MCF 10A (cell line): ENCODE data around the gene ZDHHC8. TPM values are rescaled to one million over a fixed set of nuclear protein-coding genes. Genes with fewer than 3 reads are reported as not detected.

Experiments used
- BruUV-seq: library from RNA; stranded (reverse); fragments of 400-500 nt; replicated peaks from 2 replicates; lab custom pipeline; 2021; lab: Mats Ljungman, UMichigan
- CTCF ChIA-PET: fragments of 300-600 bp; sonication (Branson Sonifier 250); formaldehyde crosslinking; extraction: SDS; loops from one replicate; lab custom pipeline; 2021; ENCODE audit warnings: antibody characterized with exemption, inconsistent platforms; lab: Yijun Ruan, JAX
- POLR2A ChIA-PET: fragments of 300-600, 350-650 bp; sonication (Branson Sonifier 250); formaldehyde crosslinking; extraction: SDS; loops from one replicate; lab custom pipeline; 2020; ENCODE audit warnings: antibody characterized with exemption, inconsistent platforms; lab: Yijun Ruan, JAX
- DNase-seq: peaks from one replicate; pipeline ENCODE4 v3.0.0-alpha.2; 2018; ENCODE audit not compliant: unreplicated experiment
- H3K27ac Mint-ChIP-seq: one replicate; pipeline ENCODE4 v1.8.0; 2022; ENCODE audit warnings: mild to moderate bottlenecking, low read depth, mixed read lengths; ENCODE audit not compliant: unreplicated experiment
- H3K27me3 Mint-ChIP-seq: one replicate; pipeline ENCODE4 v1.8.0; 2022; ENCODE audit warnings: mixed read lengths; ENCODE audit not compliant: insufficient read depth, unreplicated experiment
- H3K36me3 Mint-ChIP-seq: one replicate; pipeline ENCODE4 v1.8.0; 2022; ENCODE audit warnings: mild to moderate bottlenecking, moderate library complexity, mixed read lengths; ENCODE audit not compliant: insufficient read depth, unreplicated experiment
- H3K4me1 Mint-ChIP-seq: one replicate; pipeline ENCODE4 v1.8.0; 2022; ENCODE audit warnings: mixed read lengths; ENCODE audit not compliant: insufficient read depth, unreplicated experiment
- H3K4me3 Mint-ChIP-seq: one replicate; pipeline ENCODE4 v1.8.0; 2022; ENCODE audit warnings: mild to moderate bottlenecking, moderate library complexity, mixed read lengths; ENCODE audit not compliant: unreplicated experiment
- H3K9me3 Mint-ChIP-seq: one replicate; pipeline ENCODE4 v1.8.0; 2022; ENCODE audit warnings: mixed read lengths; ENCODE audit not compliant: unreplicated experiment
- intact Hi-C: fragments of 100-400 bp; cut with micrococcal nuclease; formaldehyde crosslinking; loops from 2 replicates; pipeline ENCODE4 v1.14.1; 2022
- total RNA-seq: library from RNA; stranded (reverse); gene quantifications from 2 replicates; pipeline ENCODE4 v1.2.3, GENCODE V29; 2022
- TF ChIP-seq, protein P1 (sequence below): fragments of 200-600 bp; IDR thresholded peaks from one replicate; pipeline ENCODE4 v1.8.0; 2022; ENCODE audit warnings: antibody characterized with exemption, mild to moderate bottlenecking; ENCODE audit not compliant: unreplicated experiment

ZDHHC8 gene
- total RNA-seq, 1 experiment from 2014 or later: 44.8 TPM

DNA sequence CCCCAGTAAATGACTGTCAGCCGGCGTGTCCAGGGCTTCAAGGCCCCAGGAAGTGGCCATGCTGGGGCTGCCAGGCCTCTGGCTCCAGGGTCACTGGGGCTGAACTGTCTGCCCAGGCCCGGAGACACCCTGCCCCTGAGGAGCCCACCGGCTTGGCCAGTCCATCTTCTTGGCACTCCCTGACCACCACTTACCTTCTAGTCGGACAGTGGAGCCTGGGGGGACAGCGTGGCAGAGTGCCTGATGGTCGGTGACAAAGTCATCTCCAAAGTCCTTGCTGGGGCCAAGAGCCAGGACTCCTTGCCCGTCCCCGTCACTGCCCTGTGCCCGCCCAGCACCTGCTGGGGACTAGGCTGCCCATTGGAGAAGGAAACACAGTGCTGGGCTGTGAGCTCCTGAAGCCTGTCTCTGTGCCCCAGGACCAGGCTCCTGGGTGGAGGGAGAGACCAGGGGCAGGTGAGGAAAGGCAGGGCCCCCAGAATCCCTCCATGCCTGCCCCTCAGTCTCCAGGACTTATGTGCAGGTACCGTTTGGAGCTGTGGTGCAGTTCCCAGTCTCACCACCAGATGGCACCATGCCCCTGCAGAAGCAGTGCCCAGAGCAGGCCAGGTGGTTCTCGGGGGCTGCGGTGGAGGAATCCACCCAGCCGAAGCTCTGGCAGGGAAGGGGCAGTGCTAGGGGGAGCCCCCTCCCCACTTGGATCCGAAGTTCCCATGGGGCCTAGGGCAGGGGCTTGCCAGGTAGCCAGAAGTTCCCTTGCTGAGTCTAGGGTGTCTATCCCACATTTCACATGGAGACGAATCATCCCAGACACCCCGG is 25.2 kb downstream of the ZDHHC8 start:
- no peaks in the 10 kb centered on the region for H3K27me3 Mint-ChIP-seq
- H3K4me1 Mint-ChIP-seq: no peaks in the 10 kb centered on the region
- no TSS peak for BruUV-seq
- no peak overlapping the region for H3K4me3 Mint-ChIP-seq
- H3K36me3 Mint-ChIP-seq: no peaks in the 10 kb centered on the region
- POLR2A ChIA-PET: no interaction called here
- intact Hi-C loops: loop anchor here (1.0 to 2.0 kb wide), 4 partner anchors 82 to 300 kb away; partner anchors contain the start of gene RTN4R
- CTCF ChIA-PET: interaction anchor here (0.6 to 6.0 kb wide), 19 partner anchors 10 to 367 kb away, joined by 3 to 51 read pairs (median 3); no protein-coding TSS in a partner anchor
- no peak overlapping the region for H3K27ac Mint-ChIP-seq
- peak; percentile 66 for DNase-seq
- TF ChIP-seq, protein P1, sequence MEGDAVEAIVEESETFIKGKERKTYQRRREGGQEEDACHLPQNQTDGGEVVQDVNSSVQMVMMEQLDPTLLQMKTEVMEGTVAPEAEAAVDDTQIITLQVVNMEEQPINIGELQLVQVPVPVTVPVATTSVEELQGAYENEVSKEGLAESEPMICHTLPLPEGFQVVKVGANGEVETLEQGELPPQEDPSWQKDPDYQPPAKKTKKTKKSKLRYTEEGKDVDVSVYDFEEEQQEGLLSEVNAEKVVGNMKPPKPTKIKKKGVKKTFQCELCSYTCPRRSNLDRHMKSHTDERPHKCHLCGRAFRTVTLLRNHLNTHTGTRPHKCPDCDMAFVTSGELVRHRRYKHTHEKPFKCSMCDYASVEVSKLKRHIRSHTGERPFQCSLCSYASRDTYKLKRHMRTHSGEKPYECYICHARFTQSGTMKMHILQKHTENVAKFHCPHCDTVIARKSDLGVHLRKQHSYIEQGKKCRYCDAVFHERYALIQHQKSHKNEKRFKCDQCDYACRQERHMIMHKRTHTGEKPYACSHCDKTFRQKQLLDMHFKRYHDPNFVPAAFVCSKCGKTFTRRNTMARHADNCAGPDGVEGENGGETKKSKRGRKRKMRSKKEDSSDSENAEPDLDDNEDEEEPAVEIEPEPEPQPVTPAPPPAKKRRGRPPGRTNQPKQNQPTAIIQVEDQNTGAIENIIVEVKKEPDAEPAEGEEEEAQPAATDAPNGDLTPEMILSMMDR: peak; percentile 99
- no peaks in the 10 kb centered on the region for H3K9me3 Mint-ChIP-seq

DNA sequence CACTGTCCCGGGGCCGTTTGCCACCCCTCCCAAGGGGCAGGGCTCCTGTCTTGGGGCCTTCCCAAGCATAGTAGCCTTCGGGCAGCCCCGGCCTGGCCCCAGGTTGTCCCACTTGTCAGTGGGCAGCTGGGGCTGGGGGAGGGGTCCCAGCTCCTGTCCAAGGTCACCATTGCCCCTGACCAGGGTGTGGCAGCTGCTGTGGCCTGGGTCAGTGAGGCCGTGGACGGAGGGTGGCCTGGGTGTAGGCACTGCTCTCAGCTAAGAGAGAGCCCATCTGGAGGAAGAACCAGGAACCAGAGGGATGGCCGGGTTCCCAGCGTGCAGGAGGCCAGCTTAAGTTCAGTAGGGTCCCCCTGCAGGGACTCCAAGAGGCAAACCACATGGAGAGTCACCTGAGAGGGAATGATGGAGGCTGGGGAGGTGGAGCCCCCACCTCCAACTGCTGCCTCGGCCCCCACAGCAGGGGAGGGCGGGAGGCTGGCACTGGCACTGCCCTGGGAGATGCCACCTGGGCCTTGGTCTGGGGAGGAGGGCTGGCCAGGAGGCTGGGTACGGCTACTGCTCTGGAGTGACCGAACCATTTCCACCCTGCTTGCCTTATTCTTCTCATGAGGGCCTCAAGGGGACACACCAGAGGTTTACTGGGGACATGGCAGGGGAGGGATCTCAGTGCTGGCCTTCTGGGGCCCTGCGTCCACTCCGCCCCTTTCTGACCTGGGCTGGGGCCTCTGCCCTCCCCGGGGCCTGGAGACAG is 26.0 kb downstream of the ZDHHC8 start:
- H3K27me3 Mint-ChIP-seq: no peaks in the 10 kb centered on the region
- CTCF ChIA-PET: interaction anchor here (0.6 to 6.0 kb wide), 17 partner anchors 9 to 367 kb away, joined by 3 to 51 read pairs (median 3); no protein-coding TSS in a partner anchor
- no TSS peak for BruUV-seq
- DNase-seq: no peak
- intact Hi-C loops: loop anchor here (1.0 to 2.0 kb wide), 4 partner anchors 81 to 299 kb away; partner anchors contain the start of gene RTN4R
- no peak overlapping the region for H3K27ac Mint-ChIP-seq
- H3K4me1 Mint-ChIP-seq: no peaks in the 10 kb centered on the region
- no peak overlapping the region for H3K4me3 Mint-ChIP-seq
- POLR2A ChIA-PET: no interaction called here
- TF ChIP-seq, protein P1: no peak
- H3K9me3 Mint-ChIP-seq: no peaks in the 10 kb centered on the region
- no peaks in the 10 kb centered on the region for H3K36me3 Mint-ChIP-seq

DNA sequence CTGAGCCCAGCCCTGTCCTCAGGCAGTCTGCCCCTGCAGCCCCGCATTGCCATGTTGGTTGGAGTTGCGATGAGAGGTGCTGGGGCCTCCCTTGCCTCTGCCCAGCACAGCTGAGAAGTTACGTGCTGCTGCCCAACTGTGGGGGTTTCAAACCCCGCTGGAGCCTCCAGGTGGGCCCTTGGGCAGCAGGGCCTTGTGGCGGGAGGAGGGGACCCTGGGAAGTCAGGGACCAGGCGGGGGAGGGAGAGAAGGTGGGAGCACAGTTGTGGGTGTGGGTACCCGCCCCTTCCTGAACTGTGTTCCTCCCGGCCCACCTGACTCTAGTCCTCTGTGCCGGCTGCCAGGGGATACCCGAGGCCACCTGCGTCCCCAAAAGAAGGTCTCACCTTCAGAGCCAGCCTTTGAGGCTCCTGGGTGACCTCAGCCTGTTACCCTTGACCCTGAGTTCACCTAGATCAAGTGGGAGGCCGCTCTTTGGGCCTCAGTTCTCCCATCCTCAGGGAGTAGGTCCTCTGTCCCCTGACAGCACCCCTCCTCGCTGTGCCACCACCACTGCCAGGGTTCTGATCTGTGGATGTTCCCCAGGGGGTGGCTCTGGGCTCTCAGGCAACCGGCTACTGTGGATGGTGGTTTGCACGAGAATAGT is 26.9 kb downstream of the ZDHHC8 start:
- Mint-ChIP-seq H3K4me3 (no peak overlapping the region), H3K27me3 (no peaks in the 10 kb centered on the region), H3K27ac (no peak overlapping the region), H3K4me1 (no peaks in the 10 kb centered on the region), H3K36me3 (no peaks in the 10 kb centered on the region), H3K9me3 (no peaks in the 10 kb centered on the region)
- CTCF ChIA-PET: interaction anchor here (1.3 to 6.0 kb wide), 3 partner anchors 126 to 128 kb away, joined by 3 to 51 read pairs (median 8); no protein-coding TSS in a partner anchor
- no TSS peak for BruUV-seq
- intact Hi-C loops: no loop called here
- POLR2A ChIA-PET: no interaction called here
- no peak for DNase-seq
- TF ChIP-seq, protein P1: no peak
